Body of pancreas (tissue), 4 donors: Measurements from ENCODE around the gene TAS2R50. TPM values are rescaled to one million over a fixed set of nuclear protein-coding genes. Genes with fewer than 3 reads are reported as not detected.

Source experiments
- ATAC-seq: fragments of 150-250 bp; one replicate; pipeline ENCODE4 v1.9.1; 2016
- DNase-seq, 4 donors: peaks; one replicate each; pipeline ENCODE4 v3.0.0-alpha.2; 2019
- H3K27ac ChIP-seq, 4 donors: fragments of 200-600 bp; sonication (generic); 1 replicate in 3 of 4; 2 replicates in 1 of 4; pipeline versions ENCODE4 v1.5.1 to v1.6.1; 2016 to 2019; ENCODE audit warnings: mild to moderate bottlenecking in 1 of 4, mixed read lengths in 1 of 4, moderate library complexity in 1 of 4
- H3K27me3 ChIP-seq, 2 donors: fragments of 200-600 bp; sonication (generic); one replicate each; pipeline ENCODE4 v1.6.0; 2016; ENCODE audit warnings: mild to moderate bottlenecking in 1 of 2
- H3K36me3 ChIP-seq, 2 donors: fragments of 200-600 bp; sonication (generic); replicated peaks in 1 of 2; 2 replicates each; pipeline ENCODE4 v1.5.1; 2016; ENCODE audit warnings: low read depth in 2 of 2; ENCODE audit not compliant: insufficient read depth in 1 of 2
- H3K4me1 ChIP-seq: fragments of 200-600 bp; sonication (generic); one replicate; pipeline ENCODE4 v1.6.0; 2016
- H3K4me3 ChIP-seq, 2 donors: fragments of 200-600 bp; sonication (generic); 1 replicate in 1 of 2; 2 replicates in 1 of 2; pipeline ENCODE4 v1.5.1; 2016 to 2019
- H3K9me3 ChIP-seq, 3 donors: fragments of 200-600 bp; sonication (generic); 1 replicate in 2 of 3; 2 replicates in 1 of 3; pipeline ENCODE4 v1.5.1; 2016
- CTCF ChIP-seq, 7 experiments: fragments of 450-650 bp in 4 of 7; fragments of 200-600 bp in 3 of 7; sonication (generic) in 3 of 7; IDR thresholded peaks; one replicate each; pipeline ENCODE4 v1.5.1; 2016 to 2019; ENCODE audit warnings: antibody characterized with exemption in 7 of 7
- POLR2A ChIP-seq, 3 donors: fragments of 450-650 bp; IDR thresholded peaks; one replicate each; pipeline ENCODE4 v1.6.1; 2016; ENCODE audit warnings: antibody characterized with exemption in 3 of 3, mild to moderate bottlenecking in 2 of 3
- WGBS, 2 donors: methylation state at CpG; one replicate each; pipeline ENCODE4 v1.1.5; 2017; 5-methylcytosine and 5-hydroxymethylcytosine counted together
- intact Hi-C: fragments of 100-400 bp; cut with DNase I; formaldehyde crosslinking; loops from one replicate; pipeline ENCODE4 v1.15.1; 2023
- total RNA-seq, 2 donors: library from RNA; depleted of rRNA; stranded (reverse); fragments of >200 nt; gene quantifications; one replicate each; pipeline ENCODE4 v1.1.0, GENCODE V29; 2016

The TAS2R50 gene
- total RNA-seq, 2 donors from 2014 or later = 3.1 to 3.3 TPM

- Histone ChIP-seq H3K4me1 (no peaks in the 10 kb centered on the region), H3K9me3 (no peaks in the 10 kb centered on the region), H3K4me3 (no peak overlapping the region), H3K27me3 (no peaks in the 10 kb centered on the region), H3K27ac (no peak overlapping the region), H3K36me3 (no peaks in the 10 kb centered on the region)
- ATAC-seq (no peak), DNase-seq (no peak)
- TF ChIP-seq CTCF (IDR thresholded peaks at IDR 0.05) = no peak
- TF ChIP-seq POLR2A (IDR thresholded peaks at IDR 0.05) = no peak
- intact Hi-C loops = no loop called here
- WGBS, 2 donors = 89 to 90% methylated on average over 2 of the region's 2 CpGs
These were observed 26.9 kb downstream of the TAS2R50 start for GRCh38 chr12:10959804-10960203.

GRCh38 chr12:10957741-10958140 lies 29.0 kb downstream of the TAS2R50 start:
- no peak for ATAC-seq
- Histone ChIP-seq H3K27ac (no peak overlapping the region), H3K27me3 (no peaks in the 10 kb centered on the region), H3K9me3 (no peaks in the 10 kb centered on the region), H3K36me3 (no peaks in the 10 kb centered on the region), H3K4me1 (no peaks in the 10 kb centered on the region), H3K4me3 (no peak overlapping the region)
- DNase-seq = no peak
- TF ChIP-seq POLR2A (IDR thresholded peaks at IDR 0.05) (no peak), CTCF (IDR thresholded peaks at IDR 0.05) (no peak)
- intact Hi-C loops = no loop called here

- Histone ChIP-seq H3K36me3 (no peaks in the 10 kb centered on the region), H3K9me3 (no peaks in the 10 kb centered on the region), H3K4me3 (no peak overlapping the region), H3K27me3 (no peaks in the 10 kb centered on the region), H3K4me1 (no peaks in the 10 kb centered on the region), H3K27ac (no peak overlapping the region)
- DNase-seq = no peak
- TF ChIP-seq CTCF (IDR thresholded peaks at IDR 0.05) = no peak
- TF ChIP-seq POLR2A (IDR thresholded peaks at IDR 0.05) = no peak
- intact Hi-C loops = no loop called here
- no peak for ATAC-seq
These were observed 30.6 kb downstream of the TAS2R50 start for GRCh38 chr12:10956085-10956484.

GRCh38 chr12:10952645-10953044 lies 34.1 kb downstream of the TAS2R50 start:
- TF ChIP-seq CTCF (IDR thresholded peaks at IDR 0.05) (no peak), POLR2A (IDR thresholded peaks at IDR 0.05) (no peak)
- DNase-seq = no peak
- intact Hi-C loops = no loop called here
- H3K9me3 ChIP-seq = no peaks in the 10 kb centered on the region
- no peak for ATAC-seq
- no peaks in the 10 kb centered on the region for H3K4me1 ChIP-seq
- 91 to 92% methylated on average over 4 of the region's 4 CpGs for WGBS, 2 donors
- H3K27ac ChIP-seq = no peak overlapping the region
- no peaks in the 10 kb centered on the region for H3K27me3 ChIP-seq
- no peaks in the 10 kb centered on the region for H3K36me3 ChIP-seq
- H3K4me3 ChIP-seq = no peak overlapping the region

- no peaks in the 10 kb centered on the region for H3K4me1 ChIP-seq
- intact Hi-C loops = no loop called here
- H3K27me3 ChIP-seq = no peaks in the 10 kb centered on the region
- ATAC-seq (no peak), DNase-seq (no peak)
- no peak overlapping the region for H3K27ac ChIP-seq
- TF ChIP-seq CTCF (IDR thresholded peaks at IDR 0.05) (no peak), POLR2A (IDR thresholded peaks at IDR 0.05) (no peak)
- H3K9me3 ChIP-seq = no peaks in the 10 kb centered on the region
- H3K4me3 ChIP-seq = no peak overlapping the region
- WGBS, 2 donors = 92 to 98% methylated on average over 2 of the region's 2 CpGs
- H3K36me3 ChIP-seq = no peaks in the 10 kb centered on the region
These were observed 43.5 kb downstream of the TAS2R50 start for GRCh38 chr12:10943167-10943566.
